K562 (cell line): ENCODE results near the gene TRIM4.

ENCODE experiments used
- CEBPB ChIP-seq: fragments of 450-650 bp; IDR thresholded peaks from 2 replicates; pipeline ENCODE4 v1.6.1; 2016; ENCODE audit warnings: missing genetic modification characterization, missing compliant biosample characterization
- DNMT1 ChIP-seq: fragments of 450-650 bp; IDR thresholded peaks from 2 replicates; pipeline ENCODE4 v1.6.1; 2016; ENCODE audit warnings: antibody characterized with exemption, mild to moderate bottlenecking
- FOXM1 ChIP-seq, 2 experiments: fragments of 450-650 bp in 1 of 2; sonication (generic) in 1 of 2; formaldehyde crosslinking in 1 of 2; IDR thresholded peaks; 2 replicates each; pipeline versions ENCODE4 v1.6.1 to v1.9.0; 2017 to 2022; ENCODE audit warnings: low read depth in 2 of 2, mild to moderate bottlenecking in 2 of 2, missing genetic modification reagents in 1 of 2, moderate library complexity in 1 of 2
- KLF16 ChIP-seq: IDR thresholded peaks from 2 replicates; pipeline ENCODE4 v1.6.1; 2016; ENCODE audit warnings: antibody characterized with exemption
- LEF1 ChIP-seq: fragments of 450-650 bp; IDR thresholded peaks from 2 replicates; pipeline ENCODE4 v1.6.1; 2016; ENCODE audit warnings: mild to moderate bottlenecking
- MXI1 ChIP-seq: IDR thresholded peaks from 2 replicates; pipeline ENCODE4 v1.6.1; 2011; ENCODE audit warnings: low read depth, mild to moderate bottlenecking, improper control_type of control experiment, low read length
- NFRKB ChIP-seq: fragments of 450-650 bp; IDR thresholded peaks from 2 replicates; pipeline ENCODE4 v1.6.1; 2016; ENCODE audit warnings: low read depth
- PURB ChIP-seq: sonication (generic); formaldehyde crosslinking; IDR thresholded peaks from 2 replicates; pipeline ENCODE4 v1.9.0; 2021; ENCODE audit warnings: low read depth, mild to moderate bottlenecking, missing genetic modification reagents
- RCOR1 ChIP-seq, 2 experiments: IDR thresholded peaks; 2 replicates each; pipeline ENCODE4 v1.6.1; 2012; ENCODE audit warnings: low read depth in 2 of 2, low read length in 2 of 2, borderline replicate concordance in 1 of 2, improper control_type of control experiment in 1 of 2
- TBP ChIP-seq: optimal IDR thresholded peaks from 2 replicates; pipeline ENCODE3; 2011; ENCODE audit warnings: low read depth, low read length, improper control_type of control experiment
- TF ChIP-seq, protein P1 (sequence below): sonication (generic); formaldehyde crosslinking; IDR thresholded peaks from 2 replicates; pipeline ENCODE4 v1.8.0; 2023; ENCODE audit warnings: mild to moderate bottlenecking, missing genetic modification reagents
- TF ChIP-seq, protein P2 (sequence below), 2 experiments: fragments of 450-650 bp; conservative IDR thresholded peaks; 2 replicates each; pipeline ENCODE4 v1.6.1; 2017; ENCODE audit warnings: mild to moderate bottlenecking in 2 of 2, moderate library complexity in 2 of 2
- TF ChIP-seq, protein P3 (sequence below), 2 experiments: fragments of 450-650 bp; IDR thresholded peaks; 2 replicates each; pipeline ENCODE4 v1.6.1; 2016; ENCODE audit warnings: mild to moderate bottlenecking in 2 of 2, borderline replicate concordance in 1 of 2, low read depth in 1 of 2, moderate library complexity in 1 of 2

DNA sequence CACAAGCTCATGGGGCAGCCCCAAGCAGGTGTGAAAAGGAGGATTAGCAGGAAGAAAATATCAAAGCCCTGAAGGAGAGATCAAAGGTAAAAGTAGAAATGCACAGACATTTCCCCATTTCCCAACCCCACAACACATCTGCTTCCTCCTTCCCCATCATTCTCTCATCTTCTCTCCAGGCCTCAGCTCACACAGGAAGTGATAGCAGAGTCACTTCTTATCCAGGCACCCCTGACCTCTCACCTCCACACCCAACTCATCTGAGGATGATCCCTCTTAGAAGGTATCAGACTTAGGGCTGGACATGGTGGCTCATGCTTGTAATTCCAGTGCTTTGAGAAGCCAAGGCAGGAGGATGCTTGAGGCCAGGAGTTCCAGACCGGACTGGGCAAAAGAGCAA, 28.3 kb upstream of the TRIM4 start:
- TF ChIP-seq NFRKB (no peak), KLF16 (no peak), DNMT1 (no peak), RCOR1 (IDR thresholded peaks at IDR 0.05; ENCODE audit: borderline replicate concordance in 1 of 2, low read depth in 2 of 2, low read length in 2 of 2) (no peak), LEF1 (no peak), FOXM1 (IDR thresholded peaks at IDR 0.05; ENCODE audit: low read depth) (no peak), FOXM1 (CRISPR knock-in tag; IDR thresholded peaks at IDR 0.05; ENCODE audit: low read depth) (no peak), MXI1 (no peak), TBP (no peak), PURB (no peak), CEBPB (tag) (no peak)
- TF ChIP-seq, protein P1, sequence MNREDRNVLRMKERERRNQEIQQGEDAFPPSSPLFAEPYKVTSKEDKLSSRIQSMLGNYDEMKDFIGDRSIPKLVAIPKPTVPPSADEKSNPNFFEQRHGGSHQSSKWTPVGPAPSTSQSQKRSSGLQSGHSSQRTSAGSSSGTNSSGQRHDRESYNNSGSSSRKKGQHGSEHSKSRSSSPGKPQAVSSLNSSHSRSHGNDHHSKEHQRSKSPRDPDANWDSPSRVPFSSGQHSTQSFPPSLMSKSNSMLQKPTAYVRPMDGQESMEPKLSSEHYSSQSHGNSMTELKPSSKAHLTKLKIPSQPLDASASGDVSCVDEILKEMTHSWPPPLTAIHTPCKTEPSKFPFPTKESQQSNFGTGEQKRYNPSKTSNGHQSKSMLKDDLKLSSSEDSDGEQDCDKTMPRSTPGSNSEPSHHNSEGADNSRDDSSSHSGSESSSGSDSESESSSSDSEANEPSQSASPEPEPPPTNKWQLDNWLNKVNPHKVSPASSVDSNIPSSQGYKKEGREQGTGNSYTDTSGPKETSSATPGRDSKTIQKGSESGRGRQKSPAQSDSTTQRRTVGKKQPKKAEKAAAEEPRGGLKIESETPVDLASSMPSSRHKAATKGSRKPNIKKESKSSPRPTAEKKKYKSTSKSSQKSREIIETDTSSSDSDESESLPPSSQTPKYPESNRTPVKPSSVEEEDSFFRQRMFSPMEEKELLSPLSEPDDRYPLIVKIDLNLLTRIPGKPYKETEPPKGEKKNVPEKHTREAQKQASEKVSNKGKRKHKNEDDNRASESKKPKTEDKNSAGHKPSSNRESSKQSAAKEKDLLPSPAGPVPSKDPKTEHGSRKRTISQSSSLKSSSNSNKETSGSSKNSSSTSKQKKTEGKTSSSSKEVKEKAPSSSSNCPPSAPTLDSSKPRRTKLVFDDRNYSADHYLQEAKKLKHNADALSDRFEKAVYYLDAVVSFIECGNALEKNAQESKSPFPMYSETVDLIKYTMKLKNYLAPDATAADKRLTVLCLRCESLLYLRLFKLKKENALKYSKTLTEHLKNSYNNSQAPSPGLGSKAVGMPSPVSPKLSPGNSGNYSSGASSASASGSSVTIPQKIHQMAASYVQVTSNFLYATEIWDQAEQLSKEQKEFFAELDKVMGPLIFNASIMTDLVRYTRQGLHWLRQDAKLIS (CRISPR knock-in tag), result no peak
- TF ChIP-seq, protein P2, sequence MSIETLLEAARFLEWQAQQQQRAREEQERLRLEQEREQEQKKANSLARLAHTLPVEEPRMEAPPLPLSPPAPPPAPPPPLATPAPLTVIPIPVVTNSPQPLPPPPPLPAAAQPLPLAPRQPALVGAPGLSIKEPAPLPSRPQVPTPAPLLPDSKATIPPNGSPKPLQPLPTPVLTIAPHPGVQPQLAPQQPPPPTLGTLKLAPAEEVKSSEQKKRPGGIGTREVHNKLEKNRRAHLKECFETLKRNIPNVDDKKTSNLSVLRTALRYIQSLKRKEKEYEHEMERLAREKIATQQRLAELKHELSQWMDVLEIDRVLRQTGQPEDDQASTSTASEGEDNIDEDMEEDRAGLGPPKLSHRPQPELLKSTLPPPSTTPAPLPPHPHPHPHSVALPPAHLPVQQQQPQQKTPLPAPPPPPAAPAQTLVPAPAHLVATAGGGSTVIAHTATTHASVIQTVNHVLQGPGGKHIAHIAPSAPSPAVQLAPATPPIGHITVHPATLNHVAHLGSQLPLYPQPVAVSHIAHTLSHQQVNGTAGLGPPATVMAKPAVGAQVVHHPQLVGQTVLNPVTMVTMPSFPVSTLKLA (conservative IDR thresholded peaks at IDR 0.05), result no peak
- TF ChIP-seq, protein P3, sequence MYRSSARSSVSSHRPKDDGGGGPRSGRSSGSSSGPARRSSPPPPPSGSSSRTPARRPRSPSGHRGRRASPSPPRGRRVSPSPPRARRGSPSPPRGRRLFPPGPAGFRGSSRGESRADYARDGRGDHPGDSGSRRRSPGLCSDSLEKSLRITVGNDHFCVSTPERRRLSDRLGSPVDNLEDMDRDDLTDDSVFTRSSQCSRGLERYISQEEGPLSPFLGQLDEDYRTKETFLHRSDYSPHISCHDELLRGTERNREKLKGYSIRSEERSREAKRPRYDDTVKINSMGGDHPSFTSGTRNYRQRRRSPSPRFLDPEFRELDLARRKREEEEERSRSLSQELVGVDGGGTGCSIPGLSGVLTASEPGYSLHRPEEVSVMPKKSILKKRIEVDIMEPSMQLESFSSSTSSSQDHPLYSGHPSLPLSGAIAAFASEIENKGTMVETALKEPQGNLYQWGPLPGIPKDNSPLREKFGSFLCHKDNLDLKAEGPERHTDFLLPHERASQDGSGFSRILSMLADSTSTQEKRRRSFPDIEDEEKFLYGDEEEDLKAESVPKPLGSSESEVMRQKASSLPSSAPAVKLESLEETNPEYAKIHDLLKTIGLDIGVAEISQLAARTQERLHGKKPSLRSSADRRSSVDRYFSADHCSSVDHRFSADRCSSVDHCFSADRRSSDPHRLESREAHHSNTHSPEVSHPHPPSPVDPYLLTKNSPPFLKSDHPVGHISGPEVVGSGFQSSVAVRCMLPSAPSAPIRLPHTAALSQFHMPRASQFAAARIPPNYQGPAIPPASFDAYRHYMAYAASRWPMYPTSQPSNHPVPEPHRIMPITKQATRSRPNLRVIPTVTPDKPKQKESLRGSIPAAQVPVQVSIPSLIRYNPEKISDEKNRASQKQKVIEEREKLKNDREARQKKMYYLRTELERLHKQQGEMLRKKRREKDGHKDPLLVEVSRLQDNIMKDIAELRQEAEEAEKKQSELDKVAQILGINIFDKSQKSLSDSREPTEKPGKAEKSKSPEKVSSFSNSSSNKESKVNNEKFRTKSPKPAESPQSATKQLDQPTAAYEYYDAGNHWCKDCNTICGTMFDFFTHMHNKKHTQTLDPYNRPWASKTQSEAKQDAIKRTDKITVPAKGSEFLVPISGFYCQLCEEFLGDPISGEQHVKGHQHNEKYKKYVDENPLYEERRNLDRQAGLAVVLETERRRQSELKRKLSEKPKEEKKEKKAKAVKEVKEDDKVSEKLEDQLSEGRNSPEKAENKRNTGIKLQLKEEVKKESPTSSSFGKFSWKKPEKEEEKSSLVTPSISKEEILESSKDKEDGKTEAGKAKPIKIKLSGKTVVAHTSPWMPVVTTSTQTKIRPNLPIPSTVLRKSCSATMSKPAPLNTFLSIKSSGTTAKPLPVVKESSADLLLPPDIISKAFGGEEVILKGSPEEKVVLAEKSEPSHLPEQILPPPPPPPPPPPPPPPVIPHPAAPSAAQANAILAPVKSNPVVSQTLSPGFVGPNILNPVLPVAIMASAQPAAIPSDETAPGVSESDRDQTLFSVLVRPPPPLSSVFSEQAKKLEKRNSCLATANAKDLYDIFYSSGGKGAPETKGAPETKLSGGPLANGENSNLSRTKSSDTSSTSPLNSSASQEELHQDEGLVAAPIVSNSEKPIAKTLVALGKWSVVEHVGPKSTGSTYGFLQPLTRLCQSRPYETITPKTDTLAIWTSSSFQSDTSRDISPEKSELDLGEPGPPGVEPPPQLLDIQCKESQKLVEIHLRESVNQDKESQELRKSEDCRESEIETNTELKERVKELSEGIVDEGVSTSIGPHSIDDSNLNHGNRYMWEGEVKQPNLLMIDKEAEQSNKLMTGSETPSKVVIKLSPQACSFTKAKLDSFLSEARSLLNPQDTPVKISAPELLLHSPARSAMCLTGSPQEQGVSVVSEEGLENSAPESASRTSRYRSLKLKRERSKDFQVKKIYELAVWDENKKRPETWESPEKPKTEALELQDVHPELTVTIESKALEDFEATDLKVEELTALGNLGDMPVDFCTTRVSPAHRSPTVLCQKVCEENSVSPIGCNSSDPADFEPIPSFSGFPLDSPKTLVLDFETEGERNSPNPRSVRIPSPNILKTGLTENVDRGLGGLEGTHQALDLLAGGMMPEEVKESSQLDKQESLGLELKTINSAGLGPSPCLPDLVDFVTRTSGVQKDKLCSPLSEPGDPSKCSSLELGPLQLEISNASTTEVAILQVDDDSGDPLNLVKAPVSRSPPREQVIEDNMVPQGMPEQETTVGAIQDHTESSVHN (IDR thresholded peaks at IDR 0.05; ENCODE audit: borderline replicate concordance in 1 of 2, low read depth in 1 of 2), result no peak
